PC-9 (cell line): Measurements from ENCODE around the gene GJA8.
"Not testable (repeated sequence)": the region's sequence is repeated elsewhere in the genome, so short reads cannot be mapped to it uniquely, and the experiment has no call there.

Experiments
- CTCF ChIP-seq: fragments of 200-600 bp; sonication (generic); conservative IDR thresholded peaks from 2 replicates; pipeline ENCODE4 v1.6.1; 2017; ENCODE audit warnings: mixed run types, antibody characterized with exemption, mild to moderate bottlenecking, moderate library complexity
- EZH2 ChIP-seq: fragments of 200-600 bp; sonication (generic); IDR thresholded peaks from 2 replicates; pipeline ENCODE4 v1.8.0; 2017; ENCODE audit warnings: antibody characterized with exemption, low read depth

- not testable (repeated sequence) for TF ChIP-seq CTCF, EZH2
Measured at GRCh38 chr1:147927689-147928088, 25.1 kb downstream of the GJA8 start.
